Measurements from ENCODE around the gene CPSF7. TPM values are rescaled to one million over a fixed set of nuclear protein-coding genes. Genes with fewer than 3 reads are reported as not detected.

Gene CPSF7
- total RNA-seq, 2 donors from 2014 or later, result 24.6 to 31.4 TPM

DNA sequence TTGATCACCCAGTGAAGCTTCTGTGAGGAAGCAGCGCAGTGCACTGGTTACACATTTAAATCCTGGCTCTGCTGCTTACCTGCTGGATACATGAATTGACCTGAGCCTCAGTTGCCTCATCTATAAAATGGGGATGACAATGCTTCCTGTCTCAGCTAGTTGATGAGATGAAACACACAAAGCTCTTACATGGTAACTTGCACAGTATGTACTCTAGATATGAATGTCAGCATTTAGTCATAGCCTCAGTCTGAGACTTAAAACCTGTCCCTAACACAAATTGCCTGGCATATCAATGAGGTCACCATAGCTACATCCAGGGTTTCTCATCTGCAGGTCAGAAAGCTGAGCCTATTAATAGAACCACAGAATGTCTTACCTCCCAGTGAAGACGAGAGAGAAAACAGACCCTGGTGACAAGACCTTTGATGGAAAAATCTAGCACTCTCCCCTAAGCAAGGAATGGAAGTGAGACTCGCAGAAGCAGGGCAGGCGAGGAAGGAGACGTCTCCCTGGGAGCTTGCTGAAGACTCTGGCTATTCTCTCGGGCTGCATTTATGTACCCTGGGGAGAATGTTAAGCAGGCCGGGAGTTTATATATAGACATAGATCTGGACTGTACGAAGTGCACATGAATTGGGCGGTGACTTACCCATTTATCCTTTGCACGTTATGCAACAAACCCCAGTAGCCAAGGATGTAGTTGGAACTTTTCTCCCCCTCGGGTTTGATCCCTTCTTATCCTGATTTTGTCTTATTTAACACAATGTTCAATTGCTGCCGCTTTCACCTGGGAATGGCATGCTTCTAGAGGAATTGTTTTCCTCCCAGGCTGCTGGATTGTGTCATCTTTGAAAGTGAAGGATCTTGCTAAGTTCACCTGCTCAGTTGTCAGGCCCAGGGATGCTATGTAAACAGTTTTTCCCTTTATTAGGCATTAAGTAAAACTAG is 18.1 kb upstream of the CPSF7 start:
- no peaks in the 10 kb centered on the region for H3K9me3 ChIP-seq
- H3K27ac ChIP-seq, result peak overlapping the region; percentile 72 to 77
- no peak for DNase-seq (ENCODE audit: low spot score)
- H3K4me3 ChIP-seq, result no peak overlapping the region
- H3K4me1 ChIP-seq, result peaks cover 0 to 36% of the 10 kb centered on the region in 2 donors
- TF ChIP-seq, protein P1, sequence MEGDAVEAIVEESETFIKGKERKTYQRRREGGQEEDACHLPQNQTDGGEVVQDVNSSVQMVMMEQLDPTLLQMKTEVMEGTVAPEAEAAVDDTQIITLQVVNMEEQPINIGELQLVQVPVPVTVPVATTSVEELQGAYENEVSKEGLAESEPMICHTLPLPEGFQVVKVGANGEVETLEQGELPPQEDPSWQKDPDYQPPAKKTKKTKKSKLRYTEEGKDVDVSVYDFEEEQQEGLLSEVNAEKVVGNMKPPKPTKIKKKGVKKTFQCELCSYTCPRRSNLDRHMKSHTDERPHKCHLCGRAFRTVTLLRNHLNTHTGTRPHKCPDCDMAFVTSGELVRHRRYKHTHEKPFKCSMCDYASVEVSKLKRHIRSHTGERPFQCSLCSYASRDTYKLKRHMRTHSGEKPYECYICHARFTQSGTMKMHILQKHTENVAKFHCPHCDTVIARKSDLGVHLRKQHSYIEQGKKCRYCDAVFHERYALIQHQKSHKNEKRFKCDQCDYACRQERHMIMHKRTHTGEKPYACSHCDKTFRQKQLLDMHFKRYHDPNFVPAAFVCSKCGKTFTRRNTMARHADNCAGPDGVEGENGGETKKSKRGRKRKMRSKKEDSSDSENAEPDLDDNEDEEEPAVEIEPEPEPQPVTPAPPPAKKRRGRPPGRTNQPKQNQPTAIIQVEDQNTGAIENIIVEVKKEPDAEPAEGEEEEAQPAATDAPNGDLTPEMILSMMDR (IDR thresholded peaks at IDR 0.05), result no peak
- H3K36me3 ChIP-seq, result peaks cover 15% of the 10 kb centered on the region
- no peaks in the 10 kb centered on the region for H3K27me3 ChIP-seq

DNA sequence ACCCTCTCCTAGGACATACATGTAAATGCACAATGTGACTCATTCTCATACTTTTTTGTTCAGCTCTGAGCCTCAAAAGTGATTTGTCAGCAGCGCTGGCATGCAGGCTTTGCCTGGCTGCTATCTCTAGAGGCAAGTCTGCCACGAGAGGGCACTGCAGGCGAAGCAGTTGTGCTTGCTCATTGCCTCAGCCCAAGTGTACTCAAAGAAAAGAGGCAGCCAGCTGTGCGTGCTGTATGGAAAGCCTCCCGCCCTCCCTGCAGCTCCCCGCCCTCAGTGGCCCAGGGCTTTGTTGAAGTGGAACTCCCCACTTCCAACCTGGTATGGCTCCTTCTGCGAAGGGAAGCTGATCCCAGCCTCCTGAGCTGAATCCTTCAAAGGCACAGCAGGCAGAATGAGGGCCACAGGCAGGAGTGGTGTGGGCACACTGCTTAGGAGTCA is 16.5 kb upstream of the CPSF7 start:
- TF ChIP-seq, protein P1 (IDR thresholded peaks at IDR 0.05), result peak; percentile 59 to 88
- no peak overlapping the region for H3K4me3 ChIP-seq
- H3K36me3 ChIP-seq, result peaks cover 15% of the 10 kb centered on the region
- H3K9me3 ChIP-seq, result no peaks in the 10 kb centered on the region
- no peaks in the 10 kb centered on the region for H3K27me3 ChIP-seq
- peak overlapping the region; percentile 72 to 77 for H3K27ac ChIP-seq
- peaks cover 0 to 36% of the 10 kb centered on the region in 2 donors for H3K4me1 ChIP-seq
- DNase-seq (ENCODE audit: low spot score), result peak; percentile 95

DNA sequence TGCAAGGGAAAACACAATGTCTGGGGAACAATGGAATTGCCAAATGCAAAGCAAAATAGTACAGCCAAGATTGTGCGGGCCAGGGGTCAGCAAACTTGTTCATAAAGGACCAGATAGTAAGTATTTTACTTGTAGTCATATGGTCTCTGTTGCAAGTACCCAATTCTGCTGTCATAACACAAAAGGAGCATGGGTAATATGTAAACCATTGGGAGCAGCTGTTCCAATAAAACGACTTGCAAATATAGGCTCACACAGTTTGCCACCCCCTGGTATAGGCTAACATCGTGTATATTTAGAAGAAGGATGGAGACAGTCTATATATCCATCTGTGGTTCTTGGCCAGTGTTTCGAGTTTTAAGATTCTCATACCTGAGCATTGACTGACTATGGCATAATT is 15.7 kb upstream of the CPSF7 start:
- Histone ChIP-seq H3K36me3 (peaks cover 21% of the 10 kb centered on the region), H3K4me3 (no peak overlapping the region), H3K27ac (peak overlapping the region in 1 of 2 donors; percentile 77), H3K4me1 (peaks cover 0 to 36% of the 10 kb centered on the region in 2 donors), H3K27me3 (no peaks in the 10 kb centered on the region), H3K9me3 (no peaks in the 10 kb centered on the region)
- TF ChIP-seq, protein P1 (IDR thresholded peaks at IDR 0.05), result no peak
- no peak for DNase-seq (ENCODE audit: low spot score)

DNA sequence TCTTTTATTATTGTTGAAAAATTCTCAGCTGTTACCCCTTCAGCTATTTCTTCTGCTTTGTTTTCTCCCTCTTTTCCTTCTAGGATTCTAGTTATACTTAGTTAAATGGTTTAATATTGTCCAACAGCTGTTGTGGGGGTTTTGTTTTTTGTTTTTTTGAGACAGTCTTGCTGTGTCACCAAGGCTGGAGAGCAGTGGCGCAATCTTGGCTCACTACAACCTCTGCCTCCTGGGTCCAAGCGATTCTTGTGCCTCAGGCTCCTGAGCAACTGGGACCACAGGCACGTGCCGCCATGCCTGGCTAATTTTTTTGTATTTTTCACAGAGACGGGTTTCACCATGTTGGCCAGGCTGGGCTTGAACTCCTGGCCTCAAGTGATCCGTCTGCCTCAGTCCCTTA is 12.8 kb upstream of the CPSF7 start:
- Histone ChIP-seq H3K4me3 (no peak overlapping the region), H3K27me3 (no peaks in the 10 kb centered on the region), H3K36me3 (peaks cover 45% of the 10 kb centered on the region), H3K4me1 (peaks cover 0 to 20% of the 10 kb centered on the region in 2 donors), H3K9me3 (no peaks in the 10 kb centered on the region), H3K27ac (no peak overlapping the region)
- DNase-seq (ENCODE audit: low spot score), result no peak
- TF ChIP-seq, protein P1 (IDR thresholded peaks at IDR 0.05), result no peak

DNA sequence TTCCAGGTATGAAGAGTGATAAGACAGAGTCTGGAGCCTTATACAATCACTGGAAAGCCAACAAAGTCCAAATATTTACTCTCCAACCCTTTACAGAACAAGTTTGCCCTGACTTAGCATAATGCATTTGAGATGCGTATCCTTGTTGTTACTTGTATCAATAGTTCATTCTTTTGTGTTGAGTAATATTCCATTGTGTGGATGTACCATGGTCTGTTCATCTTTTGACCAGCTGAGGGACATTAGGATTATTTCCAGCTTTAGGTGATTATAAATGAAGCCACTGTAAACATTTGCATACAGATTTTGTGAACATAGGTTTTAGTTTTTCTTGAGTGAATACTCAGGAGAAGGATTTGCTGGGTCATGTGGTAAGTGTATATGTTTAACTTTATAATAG is 9.8 kb upstream of the CPSF7 start:
- H3K36me3 ChIP-seq, result peaks cover 46% of the 10 kb centered on the region
- no peak for DNase-seq (ENCODE audit: low spot score)
- no peaks in the 10 kb centered on the region for H3K9me3 ChIP-seq
- H3K4me3 ChIP-seq, result no peak overlapping the region
- H3K27ac ChIP-seq, result no peak overlapping the region
- peaks cover 0 to 11% of the 10 kb centered on the region in 2 donors for H3K4me1 ChIP-seq
- TF ChIP-seq, protein P1 (IDR thresholded peaks at IDR 0.05), result no peak
- H3K27me3 ChIP-seq, result no peaks in the 10 kb centered on the region

Data from right atrium auricular region (tissue), 2 donors.